DOHH2 (cell line): Measurements from ENCODE around the gene KIAA1671.

Experiments
- H3F3A ChIP-seq: fragments of 200-600 bp; sonication (generic), shearing (Covaris generic); 2 replicates; pipeline ENCODE4 v1.6.0; 2016; ENCODE audit warnings: antibody characterized with exemption, mild to moderate bottlenecking; ENCODE audit not compliant: control insufficient read depth, insufficient read depth
- H3K27ac ChIP-seq: fragments of 200-600 bp; sonication (generic); 2 replicates; pipeline ENCODE4 v1.5.1; 2014; ENCODE audit warnings: low read depth, mild to moderate bottlenecking, low read length, moderate library complexity
- H3K27me3 ChIP-seq: fragments of 200-600 bp; sonication (generic); 2 replicates; pipeline ENCODE4 v1.6.1; 2014; ENCODE audit warnings: mild to moderate bottlenecking, low read length, mixed read lengths; ENCODE audit not compliant: control insufficient read depth
- H3K36me3 ChIP-seq: fragments of 200-600 bp; sonication (generic); 2 replicates; pipeline ENCODE4 v1.6.1; 2014; ENCODE audit warnings: mild to moderate bottlenecking, low read length, moderate library complexity, mixed read lengths; ENCODE audit not compliant: control insufficient read depth
- H3K4me1 ChIP-seq: fragments of 200-600 bp; sonication (generic); 2 replicates; pipeline ENCODE4 v1.6.1; 2014; ENCODE audit warnings: mild to moderate bottlenecking, low read length, mixed read lengths; ENCODE audit not compliant: control insufficient read depth
- H3K4me2 ChIP-seq: fragments of 200-600 bp; sonication (generic); 2 replicates; pipeline ENCODE4 v1.6.0; 2014; ENCODE audit warnings: mild to moderate bottlenecking, low read length, moderate library complexity
- H3K4me3 ChIP-seq: fragments of 200-600 bp; sonication (generic); 2 replicates; pipeline ENCODE4 v1.5.1; 2014; ENCODE audit warnings: mild to moderate bottlenecking, low read length, mixed read lengths
- H3K79me2 ChIP-seq: fragments of 200-600 bp; sonication (generic); 2 replicates; pipeline ENCODE4 v1.6.1; 2014; ENCODE audit warnings: mild to moderate bottlenecking, low read length, mixed read lengths; ENCODE audit not compliant: control insufficient read depth
- H3K9me2 ChIP-seq: fragments of 200-600 bp; sonication (generic); replicated peaks from 2 replicates; pipeline ENCODE4 v1.6.1; 2014; ENCODE audit warnings: mild to moderate bottlenecking, low read length, mixed read lengths; ENCODE audit not compliant: control insufficient read depth
- H3K9me3 ChIP-seq: fragments of 200-600 bp; sonication (generic); 2 replicates; pipeline ENCODE4 v1.6.1; 2014; ENCODE audit warnings: antibody characterized with exemption, low read length, mixed read lengths; ENCODE audit not compliant: control insufficient read depth, insufficient read depth
- H4K20me1 ChIP-seq: fragments of 200-600 bp; sonication (generic); 2 replicates; pipeline ENCODE4 v1.6.0; 2014; ENCODE audit warnings: low read depth, mild to moderate bottlenecking, antibody characterized with exemption, low read length, moderate library complexity; ENCODE audit not compliant: control insufficient read depth, insufficient read depth
- CTCF ChIP-seq: fragments of 200-600 bp; sonication (generic); IDR thresholded peaks from one replicate; pipeline ENCODE4 v1.5.1; 2014; ENCODE audit warnings: antibody characterized with exemption, mild to moderate bottlenecking, low read depth, low read length; ENCODE audit not compliant: poor library complexity, severe bottlenecking
- EZH2phosphoT487 ChIP-seq: fragments of 200-600 bp; sonication (generic); IDR thresholded peaks from 2 replicates; pipeline ENCODE4 v1.6.1; 2017; ENCODE audit warnings: borderline replicate concordance, mild to moderate bottlenecking, antibody characterized with exemption, low read length, moderate library complexity, mixed read lengths

Gene KIAA1671

DNA sequence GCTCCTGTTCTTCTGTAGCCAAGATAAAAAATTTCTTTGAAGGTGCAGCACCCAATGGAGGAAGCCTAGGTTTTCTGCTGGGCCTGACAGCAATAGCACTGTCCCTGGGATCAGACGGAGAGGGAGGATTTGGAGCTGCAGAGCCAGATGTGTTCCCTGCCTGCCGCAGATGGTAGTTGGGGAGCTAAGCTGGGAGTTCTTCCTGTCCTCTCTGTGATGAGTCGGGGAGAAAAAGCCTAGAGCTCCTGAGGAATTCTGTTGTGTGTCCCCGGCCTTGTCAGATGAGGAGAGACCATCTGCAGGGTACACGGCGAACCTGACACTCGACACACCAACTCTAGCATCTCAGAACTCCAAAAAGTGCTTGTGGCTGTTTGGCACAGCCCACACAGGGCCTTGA is 143.4 kb downstream of the KIAA1671 start:
- no peaks in the 10 kb centered on the region for H4K20me1 ChIP-seq
- no peaks in the 10 kb centered on the region for H3K4me1 ChIP-seq
- H3K27ac ChIP-seq = no peak overlapping the region
- no peaks in the 10 kb centered on the region for H3K9me3 ChIP-seq
- H3K4me2 ChIP-seq = no peak overlapping the region
- TF ChIP-seq CTCF = no peak
- TF ChIP-seq EZH2phosphoT487 = no peak
- H3K79me2 ChIP-seq = no peaks in the 10 kb centered on the region
- H3K27me3 ChIP-seq = no peaks in the 10 kb centered on the region; the same call in 1 of the 2 replicates
- H3K9me2 ChIP-seq = no peaks in the 10 kb centered on the region
- no peaks in the 10 kb centered on the region for H3K36me3 ChIP-seq
- H3K4me3 ChIP-seq = no peak overlapping the region
- no peaks in the 10 kb centered on the region for H3F3A ChIP-seq

GRCh38 chr22:25096638-25097405 is 144.3 kb downstream of the KIAA1671 start:
- no peak overlapping the region for H3K4me3 ChIP-seq
- H3K27me3 ChIP-seq = no peaks in the 10 kb centered on the region; the same call in 1 of the 2 replicates
- TF ChIP-seq EZH2phosphoT487 (no peak), CTCF (no peak)
- H3F3A ChIP-seq = no peaks in the 10 kb centered on the region
- H3K9me3 ChIP-seq = no peaks in the 10 kb centered on the region
- no peak overlapping the region for H3K4me2 ChIP-seq
- H3K27ac ChIP-seq = no peak overlapping the region
- H3K79me2 ChIP-seq = no peaks in the 10 kb centered on the region
- H3K4me1 ChIP-seq = no peaks in the 10 kb centered on the region
- no peaks in the 10 kb centered on the region for H4K20me1 ChIP-seq
- no peaks in the 10 kb centered on the region for H3K36me3 ChIP-seq
- no peaks in the 10 kb centered on the region for H3K9me2 ChIP-seq

DNA sequence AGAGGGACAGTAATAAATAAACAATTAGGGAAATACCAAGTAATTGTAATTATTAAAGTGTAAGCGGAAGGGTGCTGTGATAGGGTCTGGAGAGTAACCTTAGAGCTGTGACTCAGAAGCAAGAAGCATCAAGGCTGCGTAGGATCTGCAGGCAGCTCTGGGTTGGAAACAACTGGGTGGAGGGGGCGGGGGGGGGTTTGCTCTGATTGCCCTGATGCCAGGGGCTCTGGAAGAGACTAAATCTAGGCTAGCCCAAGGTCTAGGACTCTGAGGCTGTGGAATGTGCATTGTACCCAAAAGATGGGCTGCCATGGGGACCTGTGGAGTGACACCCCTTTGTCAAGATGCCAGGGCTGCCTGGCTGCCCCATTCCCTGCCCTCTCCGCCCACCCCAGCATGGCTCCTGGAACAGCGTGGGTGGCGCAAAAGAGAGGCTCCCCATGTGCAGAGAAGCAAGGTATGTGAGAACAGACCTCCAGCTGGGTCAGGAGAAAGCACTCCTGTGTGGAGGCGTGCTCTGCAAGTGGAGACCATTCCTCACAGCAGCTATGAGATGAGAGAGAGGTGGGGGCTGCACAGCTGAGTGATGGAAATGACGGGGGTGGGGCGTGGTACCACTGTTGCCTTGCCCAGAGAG is 146.0 kb downstream of the KIAA1671 start:
- H3K9me2 ChIP-seq = no peaks in the 10 kb centered on the region
- H3K4me3 ChIP-seq = no peak overlapping the region
- H3K79me2 ChIP-seq = no peaks in the 10 kb centered on the region
- no peak overlapping the region for H3K27ac ChIP-seq
- H4K20me1 ChIP-seq = no peaks in the 10 kb centered on the region
- no peaks in the 10 kb centered on the region for H3K9me3 ChIP-seq
- H3K36me3 ChIP-seq = no peaks in the 10 kb centered on the region
- no peak overlapping the region for H3K4me2 ChIP-seq
- TF ChIP-seq CTCF = no peak
- no peak for TF ChIP-seq EZH2phosphoT487
- no peaks in the 10 kb centered on the region for H3K4me1 ChIP-seq
- no peaks in the 10 kb centered on the region for H3K27me3 ChIP-seq
- no peaks in the 10 kb centered on the region for H3F3A ChIP-seq
